Esophagus squamous epithelium (tissue), 5 donors: ENCODE results near the gene TOR1A. TPM values are rescaled to one million over a fixed set of nuclear protein-coding genes. Genes with fewer than 3 reads are reported as not detected.

Experiments used
- DNase-seq: peaks from one replicate; lab custom pipeline; 2025; lab: John Stamatoyannopoulos, UW
- H3K27ac ChIP-seq, 4 donors: fragments of 200-600 bp; sonication (generic); one replicate each; pipeline ENCODE4 v1.5.1; 2016 to 2019; ENCODE audit warnings: mild to moderate bottlenecking in 1 of 4
- H3K27me3 ChIP-seq, 4 donors: fragments of 200-600 bp; sonication (generic); 1 replicate in 3 of 4; 2 replicates in 1 of 4; pipeline versions ENCODE4 v1.5.1 to v1.6.0; 2017 to 2021; ENCODE audit warnings: antibody characterized with exemption in 1 of 4
- H3K36me3 ChIP-seq, 3 donors: fragments of 200-600 bp; sonication (generic); one replicate each; pipeline ENCODE4 v1.5.1; 2016 to 2019
- H3K4me1 ChIP-seq, 3 donors: fragments of 200-600 bp; sonication (generic); one replicate each; pipeline ENCODE4 v1.5.1; 2017 to 2019
- H3K4me3 ChIP-seq, 4 donors: fragments of 200-600 bp; sonication (generic); 1 replicate in 3 of 4; 2 replicates in 1 of 4; pipeline ENCODE4 v1.5.1; 2016 to 2019; ENCODE audit warnings: mild to moderate bottlenecking in 2 of 4, moderate library complexity in 1 of 4
- H3K9me3 ChIP-seq, 3 donors: fragments of 200-600 bp; sonication (generic); one replicate each; pipeline ENCODE4 v1.5.1; 2016 to 2019
- CTCF ChIP-seq, 6 experiments: fragments of 450-650 bp in 4 of 6; fragments of 200-600 bp in 2 of 6; sonication (generic) in 2 of 6; IDR thresholded peaks; one replicate each; pipeline ENCODE4 v1.5.1; 2016 to 2019; ENCODE audit warnings: antibody characterized with exemption in 6 of 6, mild to moderate bottlenecking in 4 of 6, moderate library complexity in 4 of 6
- POLR2A ChIP-seq, 4 donors: fragments of 450-650 bp; IDR thresholded peaks; one replicate each; pipeline ENCODE4 v1.6.1; 2017; ENCODE audit warnings: antibody characterized with exemption in 4 of 4, mild to moderate bottlenecking in 4 of 4, moderate library complexity in 3 of 4
- WGBS, 2 donors: methylation state at CpG; one replicate each; pipeline ENCODE4 v1.1.5; 2018; 5-methylcytosine and 5-hydroxymethylcytosine counted together
- intact Hi-C: fragments of 100-400 bp; cut with DNase I; formaldehyde crosslinking; loops from one replicate; pipeline ENCODE4 v1.15.0; 2022
- total RNA-seq, 4 donors: library from RNA; depleted of rRNA; stranded (reverse); fragments of >200 nt; gene quantifications; one replicate each; pipeline ENCODE4 v1.1.0, GENCODE V29; 2016
- donor health status: DM: yes; HTN: yes; CAD: no.

Gene TOR1A
- total RNA-seq, 4 donors from 2014 or later: 11.3 to 34.7 (median 24.8) TPM

GRCh38 chr9:129835860-129836223 lies 11.9 kb upstream of the TOR1A start:
- H3K27me3 ChIP-seq: no peaks in the 10 kb centered on the region
- no peak for DNase-seq
- H3K4me3 ChIP-seq: peak overlapping the region; percentile 76 to 99 (median 85)
- intact Hi-C loops: no loop called here
- H3K27ac ChIP-seq: peak overlapping the region; percentile 90 to 93 (median 92)
- H3K36me3 ChIP-seq: peaks cover 0 to 26% (median 11%) of the 10 kb centered on the region in 3 donors
- TF ChIP-seq POLR2A (IDR thresholded peaks at IDR 0.05) (no peak), CTCF (IDR thresholded peaks at IDR 0.05) (no peak)
- H3K4me1 ChIP-seq: peaks cover 15 to 63% (median 28%) of the 10 kb centered on the region in 3 donors
- H3K9me3 ChIP-seq: no peaks in the 10 kb centered on the region
- WGBS, 2 donors: 0 to 1% methylated on average over 16 to 19 of the region's 19 CpGs

GRCh38 chr9:129835128-129835859 lies 11.4 kb upstream of the TOR1A start, which contains the start of the genes C9orf78 and USP20:
C9orf78 (minus strand) TSS chr9:129835275; CDS start chr9:129835221, 54 bp downstream.
USP20 (plus strand) TSS chr9:129835458; CDS start chr9:129852556, 17,098 bp downstream.
- H3K4me1 ChIP-seq: peaks cover 15 to 63% (median 28%) of the 10 kb centered on the region in 3 donors
- H3K27ac ChIP-seq: peak within 1 kb of the TSS; percentile 90 to 93 (median 92)
- peak within 1 kb of the TSS; percentile 76 to 99 (median 85) for H3K4me3 ChIP-seq
- peaks cover 0 to 32% (median 17%) of the 10 kb centered on the region in 3 donors for H3K36me3 ChIP-seq
- TF ChIP-seq POLR2A (IDR thresholded peaks at IDR 0.05) (peak in 3 of 4 donors; percentile 45 to 95 (median 94)), CTCF (IDR thresholded peaks at IDR 0.05) (peak in 1 of 6 experiments; percentile 18)
- DNase-seq: peak; percentile 78
- no peaks in the 10 kb centered on the region for H3K9me3 ChIP-seq
- H3K27me3 ChIP-seq: no peaks in the 10 kb centered on the region
- intact Hi-C loops: no loop called here
- 0% methylated on average over 10 of the region's 81 CpGs; no CpG with 5 or more reads in 1 of the 2 donors for WGBS, 2 donors

GRCh38 chr9:129834489-129835127 lies 10.7 kb upstream of the TOR1A start:
- Histone ChIP-seq H3K36me3 (peaks cover 0 to 39% (median 23%) of the 10 kb centered on the region in 3 donors), H3K4me3 (peak overlapping the region; percentile 76 to 99 (median 85)), H3K4me1 (peaks cover 15 to 56% (median 28%) of the 10 kb centered on the region in 3 donors), H3K27me3 (no peaks in the 10 kb centered on the region), H3K27ac (peak overlapping the region; percentile 90 to 93 (median 92)), H3K9me3 (no peaks in the 10 kb centered on the region)
- TF ChIP-seq POLR2A (IDR thresholded peaks at IDR 0.05) (no peak), CTCF (IDR thresholded peaks at IDR 0.05) (no peak)
- intact Hi-C loops: no loop called here
- DNase-seq: no peak
- 1 to 2% methylated on average over 13 to 20 of the region's 32 CpGs for WGBS, 2 donors

GRCh38 chr9:129832982-129833381 lies 9.0 kb upstream of the TOR1A start:
- H3K27ac ChIP-seq: no peak overlapping the region
- no peak overlapping the region for H3K4me3 ChIP-seq
- DNase-seq: no peak
- TF ChIP-seq POLR2A (IDR thresholded peaks at IDR 0.05) (no peak), CTCF (IDR thresholded peaks at IDR 0.05) (no peak)
- intact Hi-C loops: no loop called here
- peaks cover 7 to 55% (median 36%) of the 10 kb centered on the region in 3 donors for H3K36me3 ChIP-seq
- H3K4me1 ChIP-seq: peaks cover 15 to 40% (median 28%) of the 10 kb centered on the region in 3 donors
- no peaks in the 10 kb centered on the region for H3K27me3 ChIP-seq
- WGBS, 2 donors: 67 to 73% methylated on average over 1 of the region's 1 CpG
- no peaks in the 10 kb centered on the region for H3K9me3 ChIP-seq
